HAP-1 (cell line): ENCODE measurements around the gene ATP6V0B.

Experiments
- DNase-seq, 2 experiments: peaks; one replicate each; pipeline ENCODE4 v3.0.0-alpha.2; 2016 to 2020; ENCODE audit warnings: low spot score in 2 of 2
- H3K27me3 ChIP-seq: fragments of 250-450 bp; sonication (Bioruptor Pico); 2 replicates; pipeline ENCODE4 v1.5.1; 2020; ENCODE audit warnings: low read depth, mild to moderate bottlenecking, moderate library complexity
- H3K36me3 ChIP-seq: fragments of 250-450 bp; sonication (Bioruptor Pico); replicated peaks from 2 replicates; pipeline ENCODE4 v1.5.1; 2020; ENCODE audit warnings: mild to moderate bottlenecking
- H3K4me1 ChIP-seq: fragments of 250-450 bp; sonication (Bioruptor Pico); 2 replicates; pipeline ENCODE4 v1.5.1; 2020; ENCODE audit warnings: mild to moderate bottlenecking
- H3K4me3 ChIP-seq: fragments of 250-450 bp; sonication (Bioruptor Pico); 2 replicates; pipeline ENCODE4 v1.5.1; 2020; ENCODE audit warnings: mild to moderate bottlenecking, moderate library complexity
- H3K9me3 ChIP-seq: fragments of 250-450 bp; sonication (Bioruptor Pico); 2 replicates; pipeline ENCODE4 v1.5.1; 2020; ENCODE audit warnings: mild to moderate bottlenecking, moderate library complexity
- in situ Hi-C: fragments of 300-500 bp; cut with MboI; formaldehyde crosslinking; loops from 3 replicates; pipeline ENCODE4 v1.14.3; 2020; ENCODE audit warnings: low sequenced_read_pairs, inconsistent platforms, mixed read lengths

ATP6V0B gene

GRCh38 chr1:44016041-44016889 lies 41.5 kb downstream of the ATP6V0B start:
- H3K27me3 ChIP-seq, result no peaks in the 10 kb centered on the region
- peaks cover 3% of the 10 kb centered on the region; the same call in 1 of the 2 replicates for H3K36me3 ChIP-seq
- no peaks in the 10 kb centered on the region for H3K9me3 ChIP-seq
- DNase-seq, result no peak
- in situ Hi-C loops, result no loop called here
- no peak overlapping the region for H3K4me3 ChIP-seq
- no peaks in the 10 kb centered on the region for H3K4me1 ChIP-seq

- no peaks in the 10 kb centered on the region for H3K4me1 ChIP-seq
- no peak for DNase-seq
- peaks cover 3% of the 10 kb centered on the region; the same call in 1 of the 2 replicates for H3K36me3 ChIP-seq
- no peaks in the 10 kb centered on the region for H3K9me3 ChIP-seq
- in situ Hi-C loops, result no loop called here
- H3K4me3 ChIP-seq, result no peak overlapping the region
- no peaks in the 10 kb centered on the region for H3K27me3 ChIP-seq
Observed at GRCh38 chr1:44016890-44017400, 42.2 kb downstream of the ATP6V0B start.

GRCh38 chr1:44019466-44019948 lies 44.7 kb downstream of the ATP6V0B start:
- peaks cover 3% of the 10 kb centered on the region for H3K36me3 ChIP-seq
- in situ Hi-C loops, result no loop called here

GRCh38 chr1:44020464-44020863 lies 45.7 kb downstream of the ATP6V0B start:
- DNase-seq, result no peak
- Histone ChIP-seq H3K27me3 (no peaks in the 10 kb centered on the region), H3K36me3 (peaks cover 3% of the 10 kb centered on the region), H3K9me3 (no peaks in the 10 kb centered on the region), H3K4me1 (no peaks in the 10 kb centered on the region), H3K4me3 (no peak overlapping the region)
- in situ Hi-C loops, result no loop called here

More at GRCh38 chr1:44019466-44019948, 44.7 kb downstream of the ATP6V0B start:
- Histone ChIP-seq H3K4me3 (no peak overlapping the region), H3K27me3 (no peaks in the 10 kb centered on the region), H3K9me3 (no peaks in the 10 kb centered on the region), H3K4me1 (no peaks in the 10 kb centered on the region)
- DNase-seq, result no peak

GRCh38 chr1:44021156-44021555 lies 46.4 kb downstream of the ATP6V0B start:
- DNase-seq, result no peak
- Histone ChIP-seq H3K4me1 (no peaks in the 10 kb centered on the region), H3K4me3 (no peak overlapping the region), H3K36me3 (peaks cover 3% of the 10 kb centered on the region), H3K27me3 (no peaks in the 10 kb centered on the region), H3K9me3 (no peaks in the 10 kb centered on the region)
- in situ Hi-C loops, result no loop called here

- no peak for DNase-seq
- H3K27me3 ChIP-seq, result no peaks in the 10 kb centered on the region
- H3K36me3 ChIP-seq, result peaks cover 3% of the 10 kb centered on the region
- no peaks in the 10 kb centered on the region for H3K9me3 ChIP-seq
- H3K4me1 ChIP-seq, result no peaks in the 10 kb centered on the region
- in situ Hi-C loops, result no loop called here
- H3K4me3 ChIP-seq, result no peak overlapping the region
Observed at GRCh38 chr1:44021581-44022321, 47.0 kb downstream of the ATP6V0B start.

- Histone ChIP-seq H3K9me3 (no peaks in the 10 kb centered on the region), H3K27me3 (no peaks in the 10 kb centered on the region), H3K4me3 (no peak overlapping the region), H3K4me1 (peaks cover under 1% of the 10 kb centered on the region), H3K36me3 (no peaks in the 10 kb centered on the region; the same call in none of the 2 replicates)
- in situ Hi-C loops, result no loop called here
- DNase-seq, result no peak
Observed at GRCh38 chr1:44024031-44024902, 49.5 kb downstream of the ATP6V0B start.

GRCh38 chr1:44024903-44025525 lies 50.3 kb downstream of the ATP6V0B start:
- DNase-seq, result no peak
- no peak overlapping the region for H3K4me3 ChIP-seq
- H3K4me1 ChIP-seq, result peaks cover 5% of the 10 kb centered on the region
- H3K36me3 ChIP-seq, result no peaks in the 10 kb centered on the region; the same call in none of the 2 replicates
- H3K9me3 ChIP-seq, result no peaks in the 10 kb centered on the region
- no peaks in the 10 kb centered on the region for H3K27me3 ChIP-seq
- in situ Hi-C loops, result loop anchor here (25.0 kb wide), 1 partner anchor 263 kb away; no protein-coding TSS in a partner anchor

- H3K4me1 ChIP-seq, result peaks cover 5% of the 10 kb centered on the region
- no peaks in the 10 kb centered on the region; the same call in none of the 2 replicates for H3K36me3 ChIP-seq
- H3K9me3 ChIP-seq, result no peaks in the 10 kb centered on the region
- no peaks in the 10 kb centered on the region for H3K27me3 ChIP-seq
- no peak overlapping the region for H3K4me3 ChIP-seq
- no peak for DNase-seq
- in situ Hi-C loops, result loop anchor here (25.0 kb wide), 1 partner anchor 264 kb away; no protein-coding TSS in a partner anchor
Observed at GRCh38 chr1:44025816-44026215, 51.1 kb downstream of the ATP6V0B start.

GRCh38 chr1:44027320-44027719 lies 52.6 kb downstream of the ATP6V0B start:
- DNase-seq, result no peak
- no peaks in the 10 kb centered on the region for H3K9me3 ChIP-seq
- H3K4me3 ChIP-seq, result no peak overlapping the region
- peaks cover 10% of the 10 kb centered on the region for H3K4me1 ChIP-seq
- no peaks in the 10 kb centered on the region for H3K27me3 ChIP-seq
- H3K36me3 ChIP-seq, result no peaks in the 10 kb centered on the region; the same call in 1 of the 2 replicates
- in situ Hi-C loops, result loop anchor here (25.0 kb wide), 1 partner anchor 265 kb away; no protein-coding TSS in a partner anchor
